Activated CD8-positive, alpha-beta memory T cell treated with anti-CD3 and anti-CD28 coated beads, Interleukin-2, amount 50 U/mL, for 4 hours (primary cell): Measurements from ENCODE around the gene ACE.
"Not testable (repeated sequence)": the region's sequence is repeated elsewhere in the genome, so short reads cannot be mapped to it uniquely, and the experiment has no call there.

Experiments used
- DNase-seq: peaks from one replicate; pipeline ENCODE4 v3.0.0-alpha.2; 2020

ACE gene

DNA sequence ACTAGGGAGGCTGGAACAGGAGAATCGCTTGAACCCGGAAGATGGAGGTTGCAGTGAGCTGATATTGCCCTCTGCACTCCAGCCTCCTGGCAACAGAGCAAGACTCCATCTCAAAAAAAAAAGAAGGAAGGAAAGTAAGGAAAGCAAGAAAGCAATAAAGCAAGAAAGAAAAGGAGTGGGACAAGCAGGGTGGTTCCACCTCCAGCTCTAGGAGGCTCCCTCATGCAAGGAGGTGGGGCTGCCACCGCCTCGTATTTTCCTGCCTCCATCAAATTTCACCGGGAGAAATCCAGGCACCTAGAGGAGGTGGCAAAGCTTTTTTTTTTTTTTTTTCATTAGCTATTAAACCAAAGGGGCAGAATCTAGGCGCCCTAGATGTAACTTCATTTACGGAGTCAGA, 31.8 kb upstream of the ACE start:
- DNase-seq: no peak

GRCh38 chr17:63445571-63445953, 31.3 kb upstream of the ACE start:
- DNase-seq: peak; percentile 75

GRCh38 chr17:63445954-63446752, 30.7 kb upstream of the ACE start, which contains the start of gene CYB561:
TSS of gene CYB561 (minus strand) at chr17:63446306. CDS start at chr17:63437547, 8,759 bp downstream.
- peak; percentile 66 for DNase-seq

GRCh38 chr17:63446753-63447470, 29.9 kb upstream of the ACE start:
- DNase-seq: peak; percentile 48

GRCh38 chr17:63447471-63448009, 29.3 kb upstream of the ACE start:
- no peak for DNase-seq

- no peak for DNase-seq
Measured at GRCh38 chr17:63448655-63449054, 28.2 kb upstream of the ACE start.

- DNase-seq: peak; percentile 42
Measured at GRCh38 chr17:63450551-63450950, 26.3 kb upstream of the ACE start.

DNA sequence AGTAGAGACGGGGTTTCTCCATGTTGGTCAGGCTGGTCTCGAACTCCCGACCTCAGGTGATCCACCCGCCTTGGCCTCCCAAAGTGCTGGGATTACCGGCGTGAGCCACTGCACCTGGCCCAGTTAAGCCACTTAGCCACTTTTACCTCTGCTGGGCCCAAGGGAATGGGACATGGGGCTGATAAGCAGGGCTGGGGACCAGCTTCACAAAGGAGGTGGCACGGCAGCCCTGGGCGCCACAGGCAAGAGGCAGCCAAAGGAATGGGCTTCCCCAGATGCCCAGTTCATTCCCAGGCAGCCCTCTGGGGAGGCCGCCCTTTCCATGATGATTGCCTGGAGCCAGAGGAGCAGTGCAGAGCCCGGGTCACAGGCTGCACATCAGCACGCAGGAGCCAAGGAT, 25.7 kb upstream of the ACE start:
- no peak for DNase-seq

- DNase-seq: no peak
Measured at GRCh38 chr17:63452046-63452961, 24.6 kb upstream of the ACE start.

- no peak for DNase-seq
Measured at GRCh38 chr17:63452962-63453551, 23.8 kb upstream of the ACE start.

DNA sequence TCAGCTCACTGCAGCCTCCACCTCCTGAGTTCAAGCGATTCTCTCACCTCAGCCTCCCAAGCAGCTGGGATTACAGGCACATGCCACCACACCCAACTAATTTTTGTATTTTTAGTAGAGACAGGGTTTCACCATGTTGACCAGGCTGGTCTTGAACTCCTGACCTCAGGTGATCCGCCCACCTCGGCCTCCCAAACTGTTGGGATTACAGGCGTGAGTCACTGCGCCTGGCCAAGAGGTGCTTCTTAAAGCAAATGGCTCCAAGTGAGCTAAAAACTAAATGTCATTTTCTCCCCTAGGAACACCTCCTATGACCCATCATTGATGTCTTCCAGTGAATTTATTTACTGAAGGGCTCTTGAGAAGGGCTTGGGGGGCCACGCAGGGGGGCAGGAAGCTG, 22.5 kb upstream of the ACE start:
- DNase-seq: not testable (repeated sequence)

GRCh38 chr17:63454915-63455314, 21.9 kb upstream of the ACE start:
- no peak for DNase-seq

- DNase-seq: no peak
Measured at GRCh38 chr17:63455417-63455816, 21.4 kb upstream of the ACE start.

DNA sequence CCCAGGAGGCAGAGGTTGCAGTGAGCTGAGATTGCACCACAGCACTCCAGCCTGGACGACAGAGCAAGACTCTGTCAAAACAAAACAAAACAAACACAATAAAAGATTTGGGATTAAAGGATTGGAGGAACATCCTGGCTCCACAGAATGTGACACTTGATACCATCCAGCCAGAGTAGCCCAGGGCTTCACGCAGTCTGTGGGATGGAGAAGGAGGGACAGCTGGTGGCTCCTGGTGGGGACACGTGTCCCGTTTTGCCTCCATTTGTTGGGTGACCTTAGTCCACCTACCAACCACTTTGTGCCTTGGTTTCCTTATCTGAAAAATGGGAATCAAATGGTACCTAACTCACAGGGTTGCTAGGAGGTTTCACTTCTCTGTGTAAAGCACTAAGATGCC, 18.4 kb upstream of the ACE start:
- no peak for DNase-seq

DNA sequence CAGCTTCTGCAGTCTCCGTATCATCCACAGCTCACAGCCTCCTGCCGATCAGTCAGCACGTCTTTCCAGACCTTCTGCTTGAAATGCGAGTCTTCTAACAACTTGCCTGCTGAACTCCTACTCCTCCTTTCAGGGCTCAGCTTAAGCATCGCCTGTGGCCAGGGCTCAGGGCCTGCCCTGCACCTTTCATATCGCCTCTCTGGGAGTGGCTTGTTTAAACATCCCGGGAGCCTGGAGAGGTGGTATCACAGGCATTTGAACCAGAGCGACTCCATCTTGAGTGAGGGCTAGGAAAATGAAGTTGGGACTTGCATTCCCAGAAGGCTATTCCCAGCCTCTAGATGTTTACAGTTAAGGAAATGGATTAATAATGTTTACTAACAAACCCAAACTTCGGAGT, 16.8 kb upstream of the ACE start:
- no peak for DNase-seq

DNA sequence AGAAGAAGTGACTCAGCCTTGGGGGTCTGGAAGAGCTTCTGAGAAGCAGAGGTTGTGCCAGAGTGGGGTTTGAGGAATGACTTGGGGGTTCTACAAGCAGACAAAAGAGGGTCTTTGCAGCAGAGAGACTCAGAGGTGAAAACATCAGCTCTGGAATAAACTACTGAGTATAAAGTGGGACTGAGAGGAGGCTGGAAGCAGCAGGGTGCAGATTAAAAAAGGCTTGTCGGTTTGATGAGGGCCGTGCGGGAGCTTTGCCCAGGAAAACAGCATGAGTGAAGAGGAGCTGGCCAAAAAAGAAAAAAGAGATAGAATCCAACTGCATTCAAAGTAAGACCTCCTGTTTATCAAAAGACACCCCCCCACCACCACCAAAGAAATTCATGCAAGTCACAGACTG, 13.1 kb upstream of the ACE start:
- no peak for DNase-seq

GRCh38 chr17:63464691-63465236, 12.1 kb upstream of the ACE start:
- DNase-seq: no peak

- DNase-seq: not testable (repeated sequence)
Measured at GRCh38 chr17:63468099-63468498, 8.8 kb upstream of the ACE start.

GRCh38 chr17:63474174-63474573, 2.7 kb upstream of the ACE start:
- no peak for DNase-seq

- no peak for DNase-seq
Measured at GRCh38 chr17:63474586-63475460, 2.0 kb upstream of the ACE start.
